ENCODE results near the gene CCDC80. TPM values are rescaled to one million over a fixed set of nuclear protein-coding genes. Genes with fewer than 3 reads are reported as not detected.
"Not testable (repeated sequence)": the region's sequence is repeated elsewhere in the genome, so short reads cannot be mapped to it uniquely, and the experiment has no call there.

Gene CCDC80
- total RNA-seq, 1 experiment from 2014 or later: 18.0 TPM

DNA sequence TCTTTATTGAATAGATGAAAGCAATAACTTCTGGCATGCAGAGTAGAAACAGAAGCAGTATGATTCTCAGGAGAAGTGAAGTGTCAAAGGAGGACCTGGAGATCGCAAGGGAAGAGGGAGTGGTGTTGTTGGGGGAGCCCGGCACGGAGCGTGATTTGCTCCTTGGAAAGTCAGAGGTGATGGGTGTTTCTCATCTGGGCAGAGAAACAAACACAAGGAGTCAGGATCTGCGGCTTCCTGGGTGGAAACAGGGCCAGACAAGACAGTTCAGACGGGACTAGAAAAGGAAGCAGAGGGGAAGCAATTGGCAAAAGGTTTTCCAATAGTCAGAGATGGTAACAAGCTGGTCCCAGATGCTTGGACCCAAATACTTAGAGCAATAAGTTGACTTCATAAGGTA, 34.4 kb upstream of the CCDC80 start:
- Histone ChIP-seq H3K9me3 (replicated peaks) (no peaks in the 10 kb centered on the region), H3K36me3 (no peaks in the 10 kb centered on the region), H3K27me3 (no peaks in the 10 kb centered on the region), H3K4me1 (peaks cover 15% of the 10 kb centered on the region), H3K27ac (no peak overlapping the region), H3K4me3 (no peak overlapping the region)
- no peak for DNase-seq

DNA sequence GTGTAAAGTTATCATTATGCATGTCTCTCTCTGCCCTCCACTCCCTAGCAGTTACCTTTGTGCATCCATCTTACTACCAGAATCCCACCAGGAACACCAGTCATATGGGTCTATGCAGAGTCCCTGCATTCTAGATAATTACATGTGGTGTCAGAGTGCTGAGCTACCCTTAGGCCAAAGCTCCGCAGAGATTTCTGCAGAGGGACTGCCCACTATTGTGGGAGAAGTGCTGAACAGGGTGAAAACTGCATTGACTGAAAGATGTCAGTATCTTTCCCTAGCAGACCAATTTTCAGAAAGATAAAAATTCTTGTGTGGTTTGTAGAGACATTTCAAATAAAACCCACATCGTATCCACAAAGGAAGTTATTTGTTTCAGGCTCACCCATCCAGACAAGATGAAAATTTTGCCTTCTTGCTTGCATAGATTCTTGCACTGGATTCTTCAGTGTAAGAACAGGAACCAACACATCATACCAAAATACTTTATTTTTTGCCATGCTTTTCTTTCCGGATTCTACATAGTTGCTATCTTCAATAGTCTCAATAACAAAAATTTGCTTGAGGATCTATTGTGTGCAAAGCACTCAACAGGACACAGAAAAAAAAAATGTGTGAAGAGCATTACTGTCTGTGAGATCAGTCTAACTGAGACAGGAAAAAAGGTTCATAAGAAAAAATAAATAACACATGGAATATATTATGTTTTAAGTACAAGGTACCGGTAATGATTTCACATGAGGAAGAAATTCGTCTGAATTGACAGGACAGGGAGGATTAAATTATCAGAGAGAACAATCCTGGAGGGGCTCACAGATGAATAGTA, 32.0 kb upstream of the CCDC80 start:
- Histone ChIP-seq H3K4me3 (no peak overlapping the region), H3K27me3 (no peaks in the 10 kb centered on the region), H3K27ac (no peak overlapping the region), H3K9me3 (replicated peaks) (0 out of 2 replicates have a peak, but pooled peaks cover 2% of the 10 kb centered on the region), H3K36me3 (no peaks in the 10 kb centered on the region), H3K4me1 (peaks cover 15% of the 10 kb centered on the region)
- no peak for DNase-seq

DNA sequence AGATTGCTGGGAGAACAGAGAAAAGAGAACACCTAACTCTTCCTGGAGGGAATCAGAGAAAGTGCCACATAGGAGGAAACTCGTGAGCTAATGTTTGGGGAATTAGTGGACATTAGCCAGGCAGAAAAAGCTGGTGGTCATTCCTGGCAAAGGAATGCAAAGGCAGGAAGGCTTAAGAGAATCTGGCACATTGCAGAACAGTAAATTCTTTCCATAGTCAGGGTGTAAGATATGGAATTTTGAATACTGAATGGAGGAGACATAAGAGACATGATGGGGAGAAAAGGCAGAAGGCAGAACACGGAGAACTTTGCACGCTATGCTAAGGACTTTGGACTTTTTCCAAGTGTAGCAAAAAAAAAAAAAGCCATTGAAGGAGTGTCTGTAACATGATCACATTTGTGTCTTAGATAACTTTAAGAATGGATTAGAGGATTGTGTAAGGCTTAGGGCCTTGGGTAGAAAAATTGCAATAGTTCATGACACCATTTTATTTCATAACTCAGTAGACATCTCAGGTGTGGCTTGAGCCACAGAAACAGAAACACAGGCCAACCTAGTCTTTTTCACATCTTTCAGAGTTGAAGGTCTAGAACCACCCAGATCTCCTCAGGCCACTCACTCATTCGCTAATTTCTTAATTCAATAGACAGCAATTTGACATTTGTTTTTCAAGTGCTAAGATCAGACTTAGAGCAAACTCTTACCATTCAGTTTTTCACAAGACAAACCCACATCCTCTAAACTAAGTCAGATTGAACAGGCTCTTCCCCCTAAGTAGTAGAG, 31.2 kb upstream of the CCDC80 start:
- peak in 1 of 2 experiments; percentile 50 for DNase-seq

DNA sequence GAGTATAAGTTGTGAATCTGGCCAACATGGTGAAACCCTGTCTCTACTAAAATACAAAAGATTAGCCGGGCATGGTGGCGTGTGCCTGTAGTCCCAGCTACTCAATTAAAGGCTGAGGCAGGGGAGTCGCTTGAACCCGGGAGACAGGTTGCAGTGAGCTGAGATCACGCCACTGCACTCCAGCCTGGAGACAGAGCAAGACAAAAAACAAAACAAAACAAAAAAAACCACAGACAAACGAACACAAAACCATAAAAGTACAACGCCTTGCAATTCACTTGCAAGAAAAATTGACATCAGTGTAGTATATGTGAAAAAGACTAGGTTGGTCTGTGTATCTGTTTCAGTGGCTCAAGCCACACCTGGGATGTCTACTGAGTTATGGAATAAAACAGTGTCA, 29.9 kb upstream of the CCDC80 start:
- DNase-seq: no peak
- Histone ChIP-seq H3K4me3 (no peak overlapping the region), H3K4me1 (peaks cover 21% of the 10 kb centered on the region), H3K36me3 (no peaks in the 10 kb centered on the region), H3K9me3 (replicated peaks) (0 out of 2 replicates have a peak, but pooled peaks cover 3% of the 10 kb centered on the region), H3K27me3 (no peaks in the 10 kb centered on the region), H3K27ac (no peak overlapping the region)

More for the DNA sequence above, 31.2 kb upstream of the CCDC80 start:
- Histone ChIP-seq H3K4me3 (no peak overlapping the region), H3K36me3 (no peaks in the 10 kb centered on the region), H3K27me3 (no peaks in the 10 kb centered on the region), H3K27ac (peak overlapping the region; percentile 6; the same call in 1 of the 2 replicates), H3K9me3 (replicated peaks) (0 out of 2 replicates have a peak, but pooled peaks cover 3% of the 10 kb centered on the region), H3K4me1 (peaks cover 15% of the 10 kb centered on the region)

DNA sequence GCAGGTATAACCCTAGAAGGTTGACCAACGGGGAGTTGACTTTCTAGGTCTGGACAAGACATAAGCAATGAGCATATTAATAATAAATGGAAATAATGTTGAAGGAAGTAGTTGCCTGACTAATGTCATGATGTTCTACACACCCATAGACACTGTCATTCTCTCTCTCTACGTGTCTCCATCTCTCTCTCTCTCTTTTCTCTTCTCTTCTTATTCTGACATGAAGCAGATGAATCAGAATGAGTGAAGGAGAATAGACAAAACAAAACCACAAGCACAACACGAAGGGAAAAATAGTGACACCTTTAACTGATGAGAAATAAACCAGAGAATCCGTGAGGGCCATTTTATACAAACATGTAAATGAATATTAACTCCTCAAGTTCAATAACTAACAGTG, 26.7 kb upstream of the CCDC80 start:
- Histone ChIP-seq H3K27me3 (no peaks in the 10 kb centered on the region), H3K27ac (no peak overlapping the region), H3K9me3 (replicated peaks) (0 out of 2 replicates have a peak, but pooled peaks cover 3% of the 10 kb centered on the region), H3K4me1 (peaks cover 21% of the 10 kb centered on the region), H3K4me3 (no peak overlapping the region), H3K36me3 (no peaks in the 10 kb centered on the region)
- DNase-seq: no peak

DNA sequence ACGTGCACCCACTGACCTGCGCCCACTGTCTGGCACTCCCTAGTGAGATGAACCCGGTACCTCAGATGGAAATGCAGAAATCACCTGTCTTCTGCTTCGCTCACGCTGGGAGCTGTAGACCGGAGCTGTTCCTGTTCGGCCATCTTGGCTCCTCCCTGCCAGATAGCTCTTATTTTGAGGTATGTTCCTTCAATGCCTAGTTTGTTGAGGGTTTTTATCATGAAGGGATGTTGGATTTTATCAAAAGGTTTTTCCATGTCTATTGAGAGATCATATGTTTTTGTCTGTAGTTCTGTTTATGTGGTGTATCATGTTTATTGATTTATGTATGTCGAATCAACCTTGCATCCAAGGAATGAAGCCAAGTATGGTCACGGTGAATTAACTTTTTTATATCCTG, 24.1 kb upstream of the CCDC80 start:
- not testable (repeated sequence) for H3K36me3 ChIP-seq; H3K4me1 ChIP-seq; H3K9me3 ChIP-seq (replicated peaks); H3K27me3 ChIP-seq
- DNase-seq: peak in 1 of 2 experiments; percentile 57
- Histone ChIP-seq H3K27ac (peak overlapping the region; percentile 62), H3K4me3 (peak overlapping the region; percentile 52)

DNA sequence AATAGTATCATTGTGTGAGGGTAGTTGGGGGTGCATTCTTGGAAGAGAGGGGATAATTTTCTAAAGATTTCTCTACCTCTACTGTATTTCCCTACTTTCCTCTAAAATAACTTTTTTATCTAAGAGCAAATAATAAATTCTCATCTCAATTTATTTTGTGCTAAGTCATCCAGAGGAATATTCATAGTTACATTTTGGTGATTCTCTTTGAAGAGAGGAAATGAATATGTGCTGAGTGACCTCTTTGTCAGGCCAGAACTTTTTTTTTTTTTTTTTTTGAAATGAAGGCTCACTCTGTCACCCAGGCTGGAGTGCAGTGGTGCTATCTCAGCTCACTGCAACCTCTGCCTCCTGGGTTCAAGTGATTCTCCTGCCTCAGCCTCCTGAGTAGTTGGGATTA, 15.1 kb upstream of the CCDC80 start:
- H3K27me3 ChIP-seq: no peaks in the 10 kb centered on the region
- no peaks in the 10 kb centered on the region for H3K36me3 ChIP-seq
- no peak for DNase-seq
- H3K4me1 ChIP-seq: peaks cover 7% of the 10 kb centered on the region
- no peak overlapping the region for H3K4me3 ChIP-seq
- H3K27ac ChIP-seq: no peak overlapping the region
- no peaks in the 10 kb centered on the region for H3K9me3 ChIP-seq (replicated peaks)

DNA sequence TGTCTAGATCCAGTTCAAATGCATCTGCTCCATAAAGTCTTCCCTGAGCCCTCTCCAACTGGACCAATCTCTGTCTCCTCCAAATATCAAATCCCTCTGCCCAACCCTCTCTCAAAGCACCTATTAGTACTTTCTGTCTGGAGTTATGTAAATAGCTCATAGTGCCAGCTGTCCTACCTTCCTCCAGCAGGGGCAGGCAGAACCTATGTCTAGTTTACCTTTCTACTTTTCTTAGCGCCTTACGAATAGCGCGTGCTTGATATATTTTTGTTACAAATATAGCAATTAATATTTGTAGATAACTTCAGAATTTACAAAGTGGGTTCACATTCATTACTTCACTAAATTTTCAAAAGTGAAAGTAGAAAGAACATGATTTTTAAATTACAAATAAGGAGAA, 14.0 kb upstream of the CCDC80 start:
- H3K4me3 ChIP-seq: no peak overlapping the region
- no peak for DNase-seq
- peaks cover 7% of the 10 kb centered on the region for H3K4me1 ChIP-seq
- no peaks in the 10 kb centered on the region for H3K36me3 ChIP-seq
- no peak overlapping the region for H3K27ac ChIP-seq
- no peaks in the 10 kb centered on the region for H3K9me3 ChIP-seq (replicated peaks)
- H3K27me3 ChIP-seq: no peaks in the 10 kb centered on the region

DNA sequence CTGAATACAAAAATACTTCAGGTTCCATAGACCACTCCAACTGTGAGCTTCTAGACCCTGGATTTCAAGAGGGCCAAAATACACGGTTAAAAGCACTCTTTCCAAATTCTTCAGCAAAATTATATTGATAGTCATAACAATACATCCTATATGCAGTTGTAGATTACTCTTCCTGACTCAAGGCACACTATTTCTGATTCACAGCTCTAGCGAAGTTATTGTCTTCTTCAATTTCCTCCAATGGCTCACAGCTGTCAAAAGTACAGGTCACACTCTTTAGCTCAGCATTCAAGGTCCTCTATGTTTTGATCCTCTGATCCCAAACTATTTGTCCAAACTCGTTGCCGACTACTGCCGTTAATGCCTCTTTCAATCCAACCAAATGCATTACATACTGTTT, 13.5 kb upstream of the CCDC80 start:
- Histone ChIP-seq H3K27ac (peak overlapping the region; percentile 59; the same call in 1 of the 2 replicates), H3K9me3 (replicated peaks) (no peaks in the 10 kb centered on the region), H3K36me3 (no peaks in the 10 kb centered on the region), H3K4me3 (no peak overlapping the region), H3K4me1 (peaks cover 7% of the 10 kb centered on the region), H3K27me3 (no peaks in the 10 kb centered on the region)
- DNase-seq: no peak

DNA sequence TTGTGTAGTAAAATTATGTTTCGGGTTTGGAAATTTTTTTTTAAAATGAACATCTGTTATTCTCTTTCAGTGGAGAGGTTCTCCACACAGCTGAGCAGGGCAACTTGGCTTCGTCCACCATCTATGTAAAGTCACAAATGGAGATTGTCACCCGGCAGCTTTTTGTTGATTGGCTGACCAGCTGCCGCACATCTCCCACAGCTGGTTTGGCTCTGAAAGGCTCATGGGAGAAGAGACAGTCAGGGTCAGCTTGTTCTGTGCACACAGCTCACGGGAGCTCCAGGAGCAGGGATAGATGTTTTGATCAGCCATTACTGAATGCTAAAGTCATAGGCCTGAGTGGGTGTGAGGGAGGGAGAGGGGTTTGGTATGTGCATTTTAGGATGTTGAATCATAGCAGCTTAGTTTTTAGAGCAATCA, 12.9 kb upstream of the CCDC80 start:
- peak in 1 of 2 experiments; percentile 32 for DNase-seq
- H3K27me3 ChIP-seq: no peaks in the 10 kb centered on the region
- no peak overlapping the region for H3K4me3 ChIP-seq
- no peaks in the 10 kb centered on the region for H3K36me3 ChIP-seq
- peaks cover 7% of the 10 kb centered on the region for H3K4me1 ChIP-seq
- peak overlapping the region; percentile 59 for H3K27ac ChIP-seq
- H3K9me3 ChIP-seq (replicated peaks): no peaks in the 10 kb centered on the region

DNA sequence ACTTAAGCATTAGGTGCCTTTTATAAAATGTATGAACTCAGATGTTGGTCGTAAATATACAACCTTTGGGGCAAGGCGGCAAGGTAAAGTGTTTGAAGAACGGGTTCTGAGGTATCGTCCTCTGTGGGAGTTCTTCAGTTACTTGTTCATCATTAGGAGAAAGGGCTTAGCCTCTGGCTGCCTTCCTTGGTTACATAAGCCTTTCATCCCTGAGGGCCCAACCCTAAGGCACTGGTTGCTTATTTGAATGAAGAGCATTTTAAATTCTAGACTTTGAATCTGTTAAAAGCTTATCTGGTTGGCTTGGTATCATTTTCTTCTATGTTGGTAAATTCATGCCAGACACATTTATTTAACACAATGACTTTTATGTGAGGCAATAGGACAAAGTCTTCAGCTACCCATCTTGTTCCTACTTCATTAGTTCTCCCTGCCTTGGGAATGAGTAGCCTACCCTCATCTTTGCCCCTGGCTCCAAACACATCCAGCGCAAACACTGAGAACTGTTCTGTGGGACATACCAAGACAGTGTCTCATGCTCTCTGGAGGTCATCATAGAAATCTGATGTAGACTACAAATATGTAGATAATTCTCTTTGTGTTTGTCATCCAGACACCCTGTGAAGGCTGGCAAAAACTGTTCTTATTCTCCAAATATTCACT, 12.4 kb upstream of the CCDC80 start:
- peaks cover 7% of the 10 kb centered on the region for H3K4me1 ChIP-seq
- H3K9me3 ChIP-seq (replicated peaks): no peaks in the 10 kb centered on the region
- no peaks in the 10 kb centered on the region for H3K27me3 ChIP-seq
- H3K36me3 ChIP-seq: no peaks in the 10 kb centered on the region
- no peak overlapping the region for H3K4me3 ChIP-seq
- H3K27ac ChIP-seq: peak overlapping the region; percentile 59
- no peak for DNase-seq

DNA sequence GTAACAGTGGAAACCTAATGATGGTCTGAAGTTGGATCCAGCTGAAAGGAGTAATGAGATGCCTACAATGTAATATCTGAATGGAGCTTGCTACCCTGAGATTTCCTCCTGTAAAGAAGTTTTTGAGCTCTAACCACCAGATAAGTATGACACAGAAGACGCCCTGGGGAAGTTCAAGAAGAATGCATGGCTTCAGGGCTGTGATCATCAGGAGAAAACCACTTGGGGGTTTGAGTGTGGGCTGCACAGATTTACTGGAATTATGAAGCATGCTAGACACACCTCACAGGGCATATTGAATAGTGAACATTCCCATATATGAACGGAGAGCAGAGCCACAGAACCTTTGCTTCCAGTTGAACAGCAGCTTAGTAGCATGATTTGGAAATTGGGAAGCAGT, 10.6 kb upstream of the CCDC80 start:
- no peak for DNase-seq
- no peak overlapping the region for H3K27ac ChIP-seq
- H3K4me1 ChIP-seq: peaks cover 19% of the 10 kb centered on the region
- H3K9me3 ChIP-seq (replicated peaks): no peaks in the 10 kb centered on the region
- H3K27me3 ChIP-seq: no peaks in the 10 kb centered on the region
- no peaks in the 10 kb centered on the region for H3K36me3 ChIP-seq
- H3K4me3 ChIP-seq: no peak overlapping the region

DNA sequence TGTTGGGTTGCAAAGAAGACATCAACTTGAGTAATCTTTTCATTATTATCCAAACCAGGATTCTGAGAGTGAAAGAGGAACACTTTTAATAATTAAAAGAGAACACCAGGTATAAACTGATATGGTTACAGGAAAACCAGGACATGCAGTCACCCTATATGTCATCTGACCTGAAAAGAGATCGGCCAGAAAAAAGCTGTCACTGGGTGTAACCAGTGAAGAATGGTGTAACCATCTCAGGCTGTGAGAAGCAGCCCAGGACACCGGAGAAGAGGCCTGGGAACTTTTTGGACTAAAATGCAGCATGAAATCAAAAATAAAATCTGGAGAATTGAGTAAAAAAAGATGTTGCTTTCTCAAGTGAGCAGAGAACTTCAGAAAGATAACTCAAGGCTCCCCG, 10.1 kb upstream of the CCDC80 start:
- H3K9me3 ChIP-seq (replicated peaks): no peaks in the 10 kb centered on the region
- DNase-seq: no peak
- no peaks in the 10 kb centered on the region for H3K36me3 ChIP-seq
- H3K27me3 ChIP-seq: no peaks in the 10 kb centered on the region
- peaks cover 21% of the 10 kb centered on the region for H3K4me1 ChIP-seq
- H3K4me3 ChIP-seq: no peak overlapping the region
- H3K27ac ChIP-seq: no peak overlapping the region

DNA sequence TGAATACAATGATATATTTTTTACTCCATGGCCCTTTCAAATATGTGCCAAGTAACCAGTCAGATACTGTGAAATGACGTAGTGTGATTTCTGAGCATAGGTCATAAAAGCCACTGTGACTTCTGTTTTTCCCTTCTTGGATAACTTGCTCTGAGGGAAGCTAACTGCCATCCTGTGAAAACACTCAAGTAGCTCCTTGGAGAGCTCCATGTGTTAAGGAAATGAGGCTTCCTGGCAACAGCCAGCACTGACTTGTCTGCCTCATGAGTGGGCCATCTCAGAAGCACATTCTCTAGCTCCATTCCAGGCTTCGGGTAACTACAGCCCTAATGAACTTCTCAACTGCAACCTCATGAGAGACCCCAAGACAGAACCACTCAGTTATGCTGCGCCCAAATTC, 9.5 kb upstream of the CCDC80 start:
- Histone ChIP-seq H3K27ac (no peak overlapping the region), H3K36me3 (no peaks in the 10 kb centered on the region), H3K4me1 (peaks cover 21% of the 10 kb centered on the region), H3K4me3 (no peak overlapping the region), H3K9me3 (replicated peaks) (no peaks in the 10 kb centered on the region), H3K27me3 (no peaks in the 10 kb centered on the region)
- no peak for DNase-seq

DNA sequence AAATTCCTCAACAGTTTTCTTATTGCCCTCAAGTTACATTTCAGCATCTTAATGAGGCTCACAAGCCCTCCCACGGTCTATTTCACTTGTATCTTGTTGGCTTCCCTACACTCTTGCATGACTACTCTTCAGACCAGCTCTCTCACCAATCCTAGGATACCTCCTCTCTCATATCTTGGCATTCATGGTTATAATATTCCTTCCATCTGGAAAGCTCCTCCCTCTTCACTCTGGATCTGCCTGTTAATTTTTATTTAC, 8.5 kb upstream of the CCDC80 start:
- Histone ChIP-seq H3K27me3 (no peaks in the 10 kb centered on the region), H3K36me3 (no peaks in the 10 kb centered on the region), H3K4me3 (no peak overlapping the region), H3K27ac (no peak overlapping the region), H3K9me3 (replicated peaks) (no peaks in the 10 kb centered on the region), H3K4me1 (peaks cover 21% of the 10 kb centered on the region)
- no peak for DNase-seq
